Effector CD8-positive, alpha-beta T cell (primary cell): ENCODE results near the gene STK24.

Experiments used
- DNase-seq: peaks from one replicate; lab custom pipeline; 2025; lab: John Stamatoyannopoulos, UW

STK24 gene

GRCh38 chr13:98473788-98474144 lies 103.1 kb downstream of the STK24 start:
- no peak for DNase-seq

- DNase-seq: no peak
Measured at GRCh38 chr13:98473135-98473787, 103.6 kb downstream of the STK24 start.

GRCh38 chr13:98471934-98472333 lies 105.0 kb downstream of the STK24 start:
- DNase-seq: no peak

- DNase-seq: no peak
Measured at GRCh38 chr13:98470920-98471319, 106.0 kb downstream of the STK24 start.

GRCh38 chr13:98468929-98469328 lies 108.0 kb downstream of the STK24 start:
- DNase-seq: no peak

GRCh38 chr13:98468361-98468760 lies 108.5 kb downstream of the STK24 start:
- no peak for DNase-seq

- DNase-seq: no peak
Measured at GRCh38 chr13:98467263-98467985, 109.5 kb downstream of the STK24 start.

GRCh38 chr13:98466634-98467236 lies 110.2 kb downstream of the STK24 start:
- no peak for DNase-seq

GRCh38 chr13:98462946-98463345 lies 114.0 kb downstream of the STK24 start:
- no peak for DNase-seq

GRCh38 chr13:98462241-98462882 lies 114.5 kb downstream of the STK24 start:
- DNase-seq: no peak

- no peak for DNase-seq
Measured at GRCh38 chr13:98461486-98462240, 115.2 kb downstream of the STK24 start.

- DNase-seq: no peak
Measured at GRCh38 chr13:98460516-98460915, 116.4 kb downstream of the STK24 start.

- no peak for DNase-seq
Measured at GRCh38 chr13:98459721-98460370, 117.1 kb downstream of the STK24 start.

GRCh38 chr13:98459171-98459681 lies 117.7 kb downstream of the STK24 start:
- no peak for DNase-seq

GRCh38 chr13:98458431-98458830 lies 118.5 kb downstream of the STK24 start:
- DNase-seq: no peak

GRCh38 chr13:98457053-98457452 lies 119.9 kb downstream of the STK24 start:
- no peak for DNase-seq

GRCh38 chr13:98456413-98456845 lies 120.5 kb downstream of the STK24 start:
- DNase-seq: no peak

- no peak for DNase-seq
Measured at GRCh38 chr13:98454389-98454881, 122.5 kb downstream of the STK24 start.

- no peak for DNase-seq
Measured at GRCh38 chr13:98452851-98453843, 123.8 kb downstream of the STK24 start.
